Transverse colon (tissue), 3 donors: ENCODE data around the gene CHST15.

Experiments
- CTCF ChIP-seq, 5 experiments: fragments of 200-600 bp in 3 of 5; fragments of 450-650 bp in 2 of 5; sonication (generic) in 3 of 5; IDR thresholded peaks; 1 replicate in 2 of 5; 2 replicates in 3 of 5; pipeline ENCODE4 v1.5.1; 2016 to 2017; ENCODE audit warnings: antibody characterized with exemption in 5 of 5, inconsistent platforms in 3 of 5, mild to moderate bottlenecking in 2 of 5, moderate library complexity in 1 of 5
- EP300 ChIP-seq: sonication (generic); formaldehyde crosslinking; IDR thresholded peaks from one replicate; pipeline ENCODE4 v1.6.1; 2017; ENCODE audit warnings: antibody characterized with exemption, low read depth

- TF ChIP-seq CTCF (IDR thresholded peaks at IDR 0.05) (no peak), EP300 (no peak)
Observed at GRCh38 chr10:124062390-124062789, 31.0 kb downstream of the CHST15 start.
